Ovary (tissue), 9 donors: Measurements from ENCODE around the gene MARCHF2. TPM values are rescaled to one million over a fixed set of nuclear protein-coding genes. Genes with fewer than 3 reads are reported as not detected.

ENCODE experiments used
- DNase-seq, 5 donors: peaks; one replicate each; pipeline ENCODE4 v3.0.0-alpha.2; 2019 to 2020
- H3K27ac ChIP-seq, 2 donors: fragments of 200-600 bp; one replicate each; pipeline versions ENCODE4 v1.5.1 to v1.8.0; 2019 to 2022
- H3K27me3 ChIP-seq: fragments of 200-600 bp; one replicate; pipeline ENCODE4 v1.8.0; 2022
- H3K36me3 ChIP-seq: fragments of 200-600 bp; sonication (generic); one replicate; pipeline ENCODE4 v1.5.1; 2019
- H3K4me1 ChIP-seq: one replicate; pipeline ENCODE4 v1.8.1; 2013; ENCODE audit warnings: mild to moderate bottlenecking, moderate library complexity; ENCODE audit not compliant: insufficient read depth
- H3K4me3 ChIP-seq: fragments of 200-600 bp; sonication (generic); one replicate; pipeline ENCODE4 v1.5.1; 2017
- H3K9me3 ChIP-seq, 2 donors: fragments of 200-600 bp in 1 of 2; sonication (generic) in 1 of 2; one replicate each; pipeline versions ENCODE4 v1.5.1 to v1.8.1; 2013 to 2019; ENCODE audit warnings: mild to moderate bottlenecking in 1 of 2, moderate library complexity in 1 of 2
- EP300 ChIP-seq: sonication (generic); formaldehyde crosslinking; IDR thresholded peaks from one replicate; pipeline ENCODE4 v1.6.1; 2017; ENCODE audit warnings: antibody characterized with exemption
- POLR2A ChIP-seq: fragments of 450-650 bp; IDR thresholded peaks from one replicate; pipeline ENCODE4 v1.6.1; 2017; ENCODE audit warnings: antibody characterized with exemption, mild to moderate bottlenecking, moderate library complexity
- WGBS, 3 donors: extraction: QIAGEN DNeasy Blood & Tissue Kit in 1 of 3; methylation state at CpG; one replicate each; pipeline versions ENCODE4 v1.1.5 to v1.1.7; 2013 to 2017; 5-methylcytosine and 5-hydroxymethylcytosine counted together
- intact Hi-C, 4 donors: fragments of 100-400 bp; cut with DNase I; formaldehyde crosslinking; loops; one replicate each; pipeline versions ENCODE4 v1.11.0 to v1.15.1; 2022 to 2023
- polyA plus RNA-seq, 2 donors: library from polyadenylated mRNA; stranded (reverse); fragments of 200-250 nt in 1 of 2; fragments of 350-450 nt in 1 of 2; fragmentation: Illumina TruSeq in 1 of 2; extraction: RNeasy Lipid Tissue Mini Kit (QIAGEN cat#74804) in 1 of 2; gene quantifications; one replicate each; pipeline ENCODE4 v1.2.3, GENCODE V29; 2013 to 2014
- total RNA-seq, 7 donors: library from RNA; depleted of rRNA in 2 of 7; stranded (reverse); fragments of >200 nt in 2 of 7; fragmentation: NEBNext Ultra II Directional in 3 of 7; extraction: Animal tissue kit (Norgen Biotek cat#: 25700) in 3 of 7; gene quantifications; one replicate each; pipeline versions ENCODE4 v1.1.0 to v1.2.4, GENCODE V29; 2016 to 2023
- TF ChIP-seq, protein P1 (sequence below), 3 donors: fragments of 450-650 bp in 2 of 3; fragments of 200-600 bp in 1 of 3; IDR thresholded peaks; one replicate each; pipeline versions ENCODE4 v1.5.1 to v1.8.0; 2016 to 2022; ENCODE audit warnings: antibody characterized with exemption in 3 of 3, mild to moderate bottlenecking in 1 of 3
- donor health status: DM: no; HTN: no; CAD: no; lungs with moderate emphysema.
- donor health status: DM: no; HTN: no; CAD: no.
- donor health status: Bipolar disorder and iron deficiency.
- donor health status: DM: yes; HTN: yes; CAD: no.
- donor health status: DM: no; HTN: no; CAD: no.
- donor health status: DM: yes; HTN: yes; CAD: no.

Gene MARCHF2
- total and polyA plus RNA-seq, 9 donors: 13.8 to 62.7 (median 24.7) TPM

DNA sequence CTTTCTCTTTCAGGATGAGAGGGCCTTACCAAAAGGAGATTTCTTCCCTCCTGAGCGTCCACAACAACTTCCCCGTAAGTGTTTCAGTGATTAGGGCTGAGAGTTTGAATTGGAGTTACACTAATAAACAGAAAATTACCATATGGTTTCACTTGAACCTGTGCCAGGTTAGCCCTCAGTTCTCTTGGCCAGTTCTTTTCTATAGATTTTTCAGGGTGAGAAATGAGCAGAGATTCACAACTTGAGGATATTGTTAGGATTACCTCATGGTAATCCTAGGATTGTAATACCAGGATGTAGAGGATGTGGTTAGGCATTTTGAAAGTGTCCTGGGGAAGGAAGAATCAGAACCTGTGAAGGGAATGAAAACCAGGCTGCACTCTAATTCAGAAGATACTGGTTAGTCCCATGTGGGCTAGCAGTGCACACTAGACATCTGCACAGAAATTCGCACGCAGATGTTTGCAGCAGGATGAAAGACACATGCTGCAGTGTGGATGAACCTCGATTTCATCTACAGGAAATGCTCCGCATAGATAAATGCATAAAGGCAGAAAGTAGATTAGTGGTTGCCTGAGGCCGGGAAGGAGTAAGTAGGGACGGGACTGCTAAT, 55.8 kb downstream of the MARCHF2 start:
- 80 to 87% (median 86%) methylated on average over 8 of the region's 8 CpGs for WGBS, 3 donors
- Histone ChIP-seq H3K36me3 (no peaks in the 10 kb centered on the region), H3K4me1 (no peaks in the 10 kb centered on the region), H3K9me3 (no peaks in the 10 kb centered on the region), H3K4me3 (no peak overlapping the region), H3K27me3 (no peaks in the 10 kb centered on the region), H3K27ac (no peak overlapping the region)
- TF ChIP-seq, protein P1, sequence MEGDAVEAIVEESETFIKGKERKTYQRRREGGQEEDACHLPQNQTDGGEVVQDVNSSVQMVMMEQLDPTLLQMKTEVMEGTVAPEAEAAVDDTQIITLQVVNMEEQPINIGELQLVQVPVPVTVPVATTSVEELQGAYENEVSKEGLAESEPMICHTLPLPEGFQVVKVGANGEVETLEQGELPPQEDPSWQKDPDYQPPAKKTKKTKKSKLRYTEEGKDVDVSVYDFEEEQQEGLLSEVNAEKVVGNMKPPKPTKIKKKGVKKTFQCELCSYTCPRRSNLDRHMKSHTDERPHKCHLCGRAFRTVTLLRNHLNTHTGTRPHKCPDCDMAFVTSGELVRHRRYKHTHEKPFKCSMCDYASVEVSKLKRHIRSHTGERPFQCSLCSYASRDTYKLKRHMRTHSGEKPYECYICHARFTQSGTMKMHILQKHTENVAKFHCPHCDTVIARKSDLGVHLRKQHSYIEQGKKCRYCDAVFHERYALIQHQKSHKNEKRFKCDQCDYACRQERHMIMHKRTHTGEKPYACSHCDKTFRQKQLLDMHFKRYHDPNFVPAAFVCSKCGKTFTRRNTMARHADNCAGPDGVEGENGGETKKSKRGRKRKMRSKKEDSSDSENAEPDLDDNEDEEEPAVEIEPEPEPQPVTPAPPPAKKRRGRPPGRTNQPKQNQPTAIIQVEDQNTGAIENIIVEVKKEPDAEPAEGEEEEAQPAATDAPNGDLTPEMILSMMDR (IDR thresholded peaks at IDR 0.05): no peak
- no peak for TF ChIP-seq POLR2A
- TF ChIP-seq EP300: no peak
- intact Hi-C loops: no loop called here
- no peak for DNase-seq

DNA sequence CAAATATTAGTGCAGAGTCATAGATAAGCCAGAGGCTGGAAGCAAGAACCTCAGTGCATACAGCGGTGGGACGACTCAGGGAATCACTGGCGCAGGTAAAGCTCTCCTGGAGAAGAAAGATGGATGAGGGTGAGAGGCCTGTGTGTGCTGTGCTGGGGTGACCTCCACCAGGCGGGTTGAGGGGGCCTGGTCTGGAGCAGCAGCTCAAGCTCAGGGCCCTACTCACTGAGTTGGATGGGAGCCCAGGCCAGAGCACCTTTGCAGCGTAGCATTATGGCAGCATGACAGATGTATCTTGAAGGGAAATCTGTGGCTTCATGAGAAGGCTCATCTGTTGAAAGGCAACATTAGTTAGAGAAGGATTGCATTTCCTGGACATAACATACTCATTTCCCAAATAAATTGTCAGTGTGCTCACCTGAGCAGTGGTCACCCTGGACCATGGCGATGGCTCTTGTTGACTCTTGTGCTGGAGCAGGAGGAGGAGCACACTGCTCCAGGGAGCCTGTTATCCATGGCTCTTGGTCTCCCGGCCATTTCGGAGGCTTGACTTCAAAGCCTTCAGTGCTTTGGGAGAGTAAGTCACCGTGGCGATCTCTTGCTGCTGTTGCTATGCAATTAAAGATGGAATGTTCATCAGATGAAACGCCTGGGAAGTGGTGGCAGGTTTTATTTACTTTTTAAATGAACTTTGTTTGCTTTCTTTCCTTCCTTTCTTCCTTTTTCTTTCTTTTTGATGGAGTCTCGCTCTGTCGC, 56.7 kb downstream of the MARCHF2 start:
- intact Hi-C loops: no loop called here
- no peaks in the 10 kb centered on the region for H3K27me3 ChIP-seq
- no peaks in the 10 kb centered on the region for H3K9me3 ChIP-seq
- no peaks in the 10 kb centered on the region for H3K36me3 ChIP-seq
- DNase-seq: no peak
- TF ChIP-seq EP300 (no peak), POLR2A (no peak)
- TF ChIP-seq, protein P1 (IDR thresholded peaks at IDR 0.05): no peak
- H3K27ac ChIP-seq: no peak overlapping the region
- H3K4me1 ChIP-seq: no peaks in the 10 kb centered on the region
- no peak overlapping the region for H3K4me3 ChIP-seq
- WGBS, 3 donors: 86 to 87% (median 86%) methylated on average over 13 of the region's 13 CpGs

DNA sequence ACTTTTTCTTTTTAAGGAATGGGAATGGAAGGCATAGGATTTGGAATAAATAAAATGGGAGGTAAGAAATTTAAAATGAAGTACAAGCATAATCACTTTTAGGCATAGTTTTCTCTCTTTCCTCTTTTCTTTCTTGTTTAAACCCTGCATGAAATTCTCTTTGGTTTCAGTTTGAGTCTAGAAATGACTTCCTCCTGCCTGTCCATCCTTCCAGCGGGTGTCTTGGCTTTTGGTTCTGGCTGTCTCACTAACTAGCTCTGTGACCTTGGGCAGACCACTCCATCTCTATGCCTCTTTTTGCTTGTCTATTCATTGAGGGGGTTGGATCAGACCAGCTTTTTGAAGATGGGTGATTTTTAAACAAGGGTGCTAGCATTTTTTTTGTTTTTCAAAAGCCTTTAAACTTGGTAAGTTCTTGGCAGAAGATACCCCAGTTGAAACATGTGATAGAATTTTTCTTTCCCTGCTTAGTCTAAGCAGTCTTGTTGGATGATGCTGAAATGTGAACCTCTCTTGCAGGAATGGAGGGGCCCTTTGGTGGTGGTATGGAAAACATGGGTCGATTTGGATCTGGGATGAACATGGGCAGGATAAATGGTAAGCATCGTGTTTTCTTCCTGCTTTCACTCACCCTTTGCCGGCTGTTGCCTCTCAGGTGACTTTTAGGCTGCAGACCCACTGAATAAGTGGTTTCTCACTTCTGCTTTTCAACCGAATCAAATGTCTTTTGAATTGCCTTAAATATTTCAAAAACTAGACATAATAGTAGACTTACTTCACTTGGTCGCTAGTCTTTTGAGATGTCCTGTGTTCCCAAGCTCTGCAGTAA, 60.8 kb downstream of the MARCHF2 start:
- no peaks in the 10 kb centered on the region for H3K36me3 ChIP-seq
- no peak overlapping the region for H3K4me3 ChIP-seq
- DNase-seq: no peak
- H3K4me1 ChIP-seq: peaks cover 1% of the 10 kb centered on the region
- TF ChIP-seq POLR2A: no peak
- no peak for TF ChIP-seq EP300
- TF ChIP-seq, protein P1 (IDR thresholded peaks at IDR 0.05): no peak
- H3K27ac ChIP-seq: no peak overlapping the region
- intact Hi-C loops: no loop called here
- H3K27me3 ChIP-seq: no peaks in the 10 kb centered on the region
- H3K9me3 ChIP-seq: no peaks in the 10 kb centered on the region
- 64 to 79% (median 74%) methylated on average over 6 of the region's 6 CpGs for WGBS, 3 donors

DNA sequence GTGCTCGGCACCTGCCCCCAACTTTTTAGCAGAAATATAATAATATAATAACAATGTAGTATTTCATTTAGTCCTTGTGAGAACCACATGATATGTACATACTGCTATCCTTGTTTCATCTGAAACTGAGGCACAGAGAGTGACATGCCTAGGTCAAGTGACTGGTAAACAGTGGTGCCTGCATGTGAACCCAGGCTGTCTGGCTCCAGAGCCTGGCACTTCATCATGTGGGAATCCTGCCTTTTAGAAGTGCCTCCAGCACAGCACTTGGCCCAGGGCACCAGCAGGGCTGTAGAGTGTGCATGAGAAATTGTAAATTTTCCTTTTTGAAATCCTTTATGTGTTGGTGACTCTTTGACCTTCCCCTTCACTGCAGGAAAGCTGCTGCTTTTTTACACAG, 61.9 kb downstream of the MARCHF2 start:
- H3K9me3 ChIP-seq: no peaks in the 10 kb centered on the region
- H3K27me3 ChIP-seq: no peaks in the 10 kb centered on the region
- 89 to 94% (median 91%) methylated on average over 1 of the region's 1 CpG for WGBS, 3 donors
- peaks cover 1% of the 10 kb centered on the region for H3K4me1 ChIP-seq
- intact Hi-C loops: no loop called here
- no peak overlapping the region for H3K27ac ChIP-seq
- H3K36me3 ChIP-seq: no peaks in the 10 kb centered on the region
- DNase-seq: no peak
- no peak overlapping the region for H3K4me3 ChIP-seq
- TF ChIP-seq POLR2A (no peak), EP300 (no peak)
- TF ChIP-seq, protein P1 (IDR thresholded peaks at IDR 0.05): no peak
